ENCODE results near the gene SLC12A7. TPM values are rescaled to one million over a fixed set of nuclear protein-coding genes. Genes with fewer than 3 reads are reported as not detected.

The SLC12A7 gene
- total RNA-seq, 6 experiments from 2014 or later: 0.07 to 0.09 (median 0.09) TPM; not detected in 3

GRCh38 chr5:1014781-1015221, 97.1 kb downstream of the SLC12A7 start:
- Mint-ChIP-seq H3K9me3 (no peaks in the 10 kb centered on the region), H3K27ac (no peak overlapping the region), H3K27me3 (ENCODE audit: insufficient read depth) (peaks cover 58% of the 10 kb centered on the region), H3K4me1 (ENCODE audit: low read depth) (no peaks in the 10 kb centered on the region), H3K4me3 (no peak overlapping the region), H3K36me3 (ENCODE audit: low read depth) (no peaks in the 10 kb centered on the region)
- DNase-seq: no peak
- TF ChIP-seq, protein P1, sequence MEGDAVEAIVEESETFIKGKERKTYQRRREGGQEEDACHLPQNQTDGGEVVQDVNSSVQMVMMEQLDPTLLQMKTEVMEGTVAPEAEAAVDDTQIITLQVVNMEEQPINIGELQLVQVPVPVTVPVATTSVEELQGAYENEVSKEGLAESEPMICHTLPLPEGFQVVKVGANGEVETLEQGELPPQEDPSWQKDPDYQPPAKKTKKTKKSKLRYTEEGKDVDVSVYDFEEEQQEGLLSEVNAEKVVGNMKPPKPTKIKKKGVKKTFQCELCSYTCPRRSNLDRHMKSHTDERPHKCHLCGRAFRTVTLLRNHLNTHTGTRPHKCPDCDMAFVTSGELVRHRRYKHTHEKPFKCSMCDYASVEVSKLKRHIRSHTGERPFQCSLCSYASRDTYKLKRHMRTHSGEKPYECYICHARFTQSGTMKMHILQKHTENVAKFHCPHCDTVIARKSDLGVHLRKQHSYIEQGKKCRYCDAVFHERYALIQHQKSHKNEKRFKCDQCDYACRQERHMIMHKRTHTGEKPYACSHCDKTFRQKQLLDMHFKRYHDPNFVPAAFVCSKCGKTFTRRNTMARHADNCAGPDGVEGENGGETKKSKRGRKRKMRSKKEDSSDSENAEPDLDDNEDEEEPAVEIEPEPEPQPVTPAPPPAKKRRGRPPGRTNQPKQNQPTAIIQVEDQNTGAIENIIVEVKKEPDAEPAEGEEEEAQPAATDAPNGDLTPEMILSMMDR (IDR thresholded peaks at IDR 0.05): peak; percentile 16; the same call in 1 of the 2 replicates

DNA sequence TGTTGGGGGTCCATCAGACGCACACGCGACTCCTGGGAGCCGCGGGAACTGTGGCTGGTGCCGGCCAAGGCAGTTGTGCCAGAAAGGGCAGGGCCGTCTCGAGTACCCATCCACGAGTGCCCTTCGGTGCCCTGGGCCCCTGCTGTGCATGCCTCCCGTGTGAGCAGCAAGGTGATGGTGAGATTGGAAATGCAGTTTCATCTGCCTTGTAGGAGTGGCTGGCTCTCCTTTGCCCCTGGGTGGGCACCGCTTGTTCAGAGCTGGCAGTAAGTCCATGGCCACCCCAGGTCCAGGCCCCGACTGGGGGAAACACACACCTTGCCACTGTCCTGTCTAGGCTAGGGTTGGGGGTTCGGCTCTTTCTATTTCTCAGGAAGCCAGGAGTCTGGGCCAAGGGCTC, 97.5 kb downstream of the SLC12A7 start:
- TF ChIP-seq, protein P1 (IDR thresholded peaks at IDR 0.05): no peak
- H3K27ac Mint-ChIP-seq: no peak overlapping the region

GRCh38 chr5:1013948-1014301, 97.9 kb downstream of the SLC12A7 start:
- no peak for DNase-seq
- H3K27me3 Mint-ChIP-seq (ENCODE audit: insufficient read depth): peaks cover 53% of the 10 kb centered on the region
- no peaks in the 10 kb centered on the region for H3K36me3 Mint-ChIP-seq (ENCODE audit: low read depth)
- H3K4me3 Mint-ChIP-seq: no peak overlapping the region
- H3K9me3 Mint-ChIP-seq: no peaks in the 10 kb centered on the region
- no peak overlapping the region for H3K27ac Mint-ChIP-seq
- TF ChIP-seq, protein P1 (IDR thresholded peaks at IDR 0.05): no peak
- no peaks in the 10 kb centered on the region for H3K4me1 Mint-ChIP-seq (ENCODE audit: low read depth)

More for the DNA sequence above, 97.5 kb downstream of the SLC12A7 start:
- H3K4me1 Mint-ChIP-seq (ENCODE audit: low read depth): no peaks in the 10 kb centered on the region
- no peaks in the 10 kb centered on the region for H3K36me3 Mint-ChIP-seq (ENCODE audit: low read depth)
- H3K27me3 Mint-ChIP-seq (ENCODE audit: insufficient read depth): peaks cover 56% of the 10 kb centered on the region
- H3K9me3 Mint-ChIP-seq: no peaks in the 10 kb centered on the region
- no peak for DNase-seq
- no peak overlapping the region for H3K4me3 Mint-ChIP-seq

DNA sequence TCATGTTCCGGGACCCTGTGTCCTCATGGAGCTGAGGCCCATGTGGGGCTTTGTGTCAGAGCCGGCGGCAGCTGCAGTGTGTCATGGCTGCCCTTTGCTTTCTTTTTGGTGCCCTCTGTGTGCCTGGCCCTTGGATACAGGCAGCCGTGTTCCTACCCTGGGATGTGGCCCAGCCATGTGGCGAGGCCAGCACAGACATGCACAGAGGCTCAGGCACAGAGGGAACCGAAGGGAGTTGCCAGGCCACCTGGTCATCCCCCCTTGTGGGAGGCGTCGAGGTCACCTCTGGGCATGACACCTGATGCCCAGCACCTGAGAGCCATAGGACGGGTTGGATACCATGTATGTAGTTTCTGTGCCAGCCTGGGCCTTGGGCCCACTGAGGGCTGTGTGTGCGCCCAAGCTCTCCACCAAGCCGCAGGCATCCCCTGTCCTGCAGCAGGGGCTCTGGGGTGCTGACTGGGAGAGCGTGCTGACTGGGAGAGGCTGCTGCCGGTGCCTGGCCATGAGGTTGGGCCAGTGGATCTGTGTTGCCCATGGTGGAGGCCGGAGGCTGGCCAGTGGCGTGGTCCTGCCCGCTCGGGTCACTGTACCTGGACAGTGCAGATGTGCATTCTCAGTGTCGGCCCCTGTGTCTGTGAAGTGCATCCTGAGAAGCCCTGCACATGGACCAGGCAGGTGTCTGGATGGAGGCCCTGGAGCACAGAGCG, 98.5 kb downstream of the SLC12A7 start:
- no peaks in the 10 kb centered on the region for H3K9me3 Mint-ChIP-seq
- no peak overlapping the region for H3K4me3 Mint-ChIP-seq
- H3K36me3 Mint-ChIP-seq (ENCODE audit: low read depth): no peaks in the 10 kb centered on the region
- H3K4me1 Mint-ChIP-seq (ENCODE audit: low read depth): no peaks in the 10 kb centered on the region
- TF ChIP-seq, protein P1 (IDR thresholded peaks at IDR 0.05): no peak
- no peak for DNase-seq
- peaks cover 53% of the 10 kb centered on the region for H3K27me3 Mint-ChIP-seq (ENCODE audit: insufficient read depth)
- H3K27ac Mint-ChIP-seq: no peak overlapping the region

- Mint-ChIP-seq H3K27ac (no peak overlapping the region), H3K4me1 (ENCODE audit: low read depth) (no peaks in the 10 kb centered on the region), H3K9me3 (no peaks in the 10 kb centered on the region), H3K36me3 (ENCODE audit: low read depth) (no peaks in the 10 kb centered on the region), H3K4me3 (no peak overlapping the region), H3K27me3 (ENCODE audit: insufficient read depth) (peaks cover 56% of the 10 kb centered on the region)
- TF ChIP-seq, protein P1 (IDR thresholded peaks at IDR 0.05): no peak
- DNase-seq: no peak
Observed at GRCh38 chr5:1012900-1013237, 99.0 kb downstream of the SLC12A7 start.

Data from HFFc6 (cell line).